HG03066 (cell line): ENCODE results near the gene SP2.

Source experiments
- ATAC-seq: cut with Tn5 transposase; IDR thresholded peaks from one replicate; pipeline ENCODE4 v1.9.1; 2021; ENCODE audit warnings: low read depth; ENCODE audit not compliant: unreplicated experiment

SP2 gene

DNA sequence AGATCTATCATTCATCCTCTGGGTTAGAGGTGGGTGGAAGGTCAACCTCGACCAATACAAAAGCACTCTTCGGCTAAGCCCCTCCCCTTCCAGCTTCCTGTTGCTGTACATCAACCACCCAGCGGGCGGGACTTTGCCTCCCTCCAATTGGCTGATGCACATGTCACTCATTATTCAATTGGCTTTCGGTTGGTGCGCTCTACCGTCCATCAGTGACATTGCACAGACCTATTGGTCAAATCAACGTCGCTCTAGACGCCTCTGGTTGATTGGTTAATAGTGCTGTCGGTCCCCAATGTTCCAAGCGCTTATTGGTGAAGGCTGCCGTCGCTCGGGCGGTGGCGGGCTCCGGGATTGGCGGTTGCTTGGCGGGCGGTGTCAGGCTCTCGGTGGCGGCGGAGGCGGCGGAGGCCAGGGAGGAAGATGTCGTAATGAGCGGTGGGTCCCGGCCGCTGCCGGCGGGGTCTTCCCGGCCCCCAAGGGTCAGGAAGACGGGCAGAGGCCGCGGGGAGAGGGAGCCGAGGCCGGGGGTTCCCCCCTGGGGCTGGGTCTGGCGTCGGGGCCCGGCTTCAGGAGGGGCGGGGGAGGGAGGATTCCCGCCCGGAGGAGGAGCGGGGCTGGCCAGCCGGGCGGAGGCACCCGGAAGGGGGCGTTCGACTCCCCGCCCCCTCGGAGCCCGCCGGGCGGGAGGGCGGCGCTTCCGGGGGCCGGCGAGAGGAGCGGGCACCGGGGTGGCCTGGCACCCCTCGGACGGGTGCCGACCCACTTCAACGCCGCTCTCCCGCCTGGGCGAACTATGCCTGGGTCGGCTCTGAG lies at the start of gene SP2:
TSS of gene SP2 (plus strand) at position 381 of the 816 bp plus-strand sequence. CDS start at position 432, 51 bp downstream.
- peak; percentile 92 for ATAC-seq

DNA sequence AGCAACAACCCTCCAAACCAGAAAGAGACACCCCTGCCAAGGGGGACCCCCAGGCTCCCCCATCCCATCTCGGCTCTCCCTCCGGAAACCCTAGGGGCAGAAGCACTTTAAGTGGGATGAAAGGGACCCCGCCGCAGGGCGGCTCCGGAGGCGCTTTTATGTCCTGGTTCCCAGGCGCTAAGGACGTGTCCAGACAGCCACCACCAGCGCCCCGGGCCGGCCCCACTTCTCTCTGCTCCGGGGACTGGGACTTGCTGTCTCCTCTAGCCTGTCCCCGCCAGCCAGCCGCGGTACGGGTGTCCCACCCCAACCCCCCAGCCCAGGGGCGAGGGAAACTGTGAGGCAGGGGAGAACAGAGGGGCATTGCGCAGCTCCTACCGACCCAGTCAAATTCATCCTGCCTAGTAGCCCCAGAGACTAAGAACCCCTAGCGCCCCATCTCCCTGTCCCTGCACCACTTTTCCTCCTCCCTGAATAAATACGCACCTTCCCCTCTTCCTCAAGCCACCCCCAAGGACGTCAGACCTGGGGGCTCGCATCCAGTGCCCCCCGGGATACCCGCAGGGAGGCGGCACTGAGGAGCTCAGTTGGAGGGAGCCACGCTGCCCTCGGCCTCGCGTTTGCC lies 49.2 kb upstream of the SP2 start:
- no peak for ATAC-seq

DNA sequence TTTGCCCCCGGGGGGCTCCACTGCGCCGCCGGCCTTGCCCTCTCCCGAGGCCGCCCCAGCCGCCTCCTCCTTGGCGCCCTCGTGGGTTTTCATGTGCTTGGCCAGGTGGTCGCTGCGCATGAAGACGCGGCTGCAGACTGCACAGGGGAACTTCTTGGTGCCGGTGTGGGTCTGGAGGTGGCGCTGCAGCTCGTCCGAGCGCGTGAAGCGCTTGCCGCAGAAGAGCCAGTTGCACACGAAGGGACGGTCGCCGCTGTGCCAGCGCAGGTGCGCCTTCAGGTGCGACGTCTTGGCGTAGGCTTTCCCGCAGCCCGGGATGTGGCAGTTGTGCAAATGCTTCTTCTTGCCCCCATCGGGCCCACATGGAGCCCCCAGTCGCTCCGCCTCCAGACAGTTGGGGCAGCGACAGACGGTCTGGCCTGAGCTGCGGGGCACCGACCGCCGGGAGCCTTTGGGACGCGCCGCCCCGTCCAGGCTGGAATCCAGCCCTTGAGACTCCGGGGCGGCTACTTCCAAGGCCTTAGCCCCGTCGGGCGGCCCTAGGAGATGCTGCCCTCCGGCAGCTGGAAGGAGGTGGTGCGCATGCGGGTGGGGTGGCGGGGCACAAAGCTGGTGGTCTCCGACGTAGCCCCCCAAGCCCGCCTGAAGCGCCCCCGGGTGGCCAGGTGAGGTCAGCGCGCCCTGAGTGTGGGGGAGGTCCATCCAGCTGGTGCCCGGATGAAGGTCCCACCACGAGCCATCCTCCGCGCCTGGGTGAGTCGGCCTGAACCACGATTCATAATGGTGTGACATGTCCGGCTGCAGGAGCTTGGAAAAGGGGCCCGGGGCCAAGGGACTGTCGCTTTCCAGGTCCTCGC lies 48.5 kb upstream of the SP2 start:
- ATAC-seq = no peak

DNA sequence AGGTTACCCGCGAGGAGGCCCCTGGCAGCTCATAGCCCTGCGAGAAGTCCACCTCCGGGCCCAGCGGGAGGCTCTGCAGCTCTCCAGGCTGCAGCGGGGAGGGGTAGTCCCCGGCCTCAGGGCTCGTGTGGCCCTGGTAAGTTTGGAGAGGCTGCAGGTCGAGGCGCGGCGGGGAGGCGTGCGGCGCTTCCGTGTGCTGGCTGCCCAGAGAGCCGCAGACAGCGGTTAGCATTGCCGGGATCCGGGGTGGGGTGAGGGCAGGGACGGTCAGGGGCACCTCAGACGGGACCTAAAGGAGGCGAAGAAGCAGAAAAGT lies 47.9 kb upstream of the SP2 start:
- ATAC-seq = no peak

DNA sequence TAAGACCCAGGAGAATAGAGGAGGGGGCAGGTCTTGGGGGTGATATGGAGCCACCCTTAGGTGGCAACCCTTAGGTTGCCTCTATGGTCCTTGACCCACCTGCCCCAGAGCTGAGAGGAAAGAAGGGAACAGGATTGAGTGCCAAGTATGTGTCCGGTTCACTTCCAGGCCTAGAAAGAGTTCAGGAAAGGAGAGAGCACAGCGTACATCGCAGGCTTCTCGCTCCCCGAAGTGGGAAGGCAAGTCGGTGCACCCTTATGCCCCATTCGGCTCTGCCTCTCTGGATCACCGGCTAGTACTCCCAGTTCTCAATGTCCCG lies 45.7 kb upstream of the SP2 start:
- ATAC-seq = no peak

DNA sequence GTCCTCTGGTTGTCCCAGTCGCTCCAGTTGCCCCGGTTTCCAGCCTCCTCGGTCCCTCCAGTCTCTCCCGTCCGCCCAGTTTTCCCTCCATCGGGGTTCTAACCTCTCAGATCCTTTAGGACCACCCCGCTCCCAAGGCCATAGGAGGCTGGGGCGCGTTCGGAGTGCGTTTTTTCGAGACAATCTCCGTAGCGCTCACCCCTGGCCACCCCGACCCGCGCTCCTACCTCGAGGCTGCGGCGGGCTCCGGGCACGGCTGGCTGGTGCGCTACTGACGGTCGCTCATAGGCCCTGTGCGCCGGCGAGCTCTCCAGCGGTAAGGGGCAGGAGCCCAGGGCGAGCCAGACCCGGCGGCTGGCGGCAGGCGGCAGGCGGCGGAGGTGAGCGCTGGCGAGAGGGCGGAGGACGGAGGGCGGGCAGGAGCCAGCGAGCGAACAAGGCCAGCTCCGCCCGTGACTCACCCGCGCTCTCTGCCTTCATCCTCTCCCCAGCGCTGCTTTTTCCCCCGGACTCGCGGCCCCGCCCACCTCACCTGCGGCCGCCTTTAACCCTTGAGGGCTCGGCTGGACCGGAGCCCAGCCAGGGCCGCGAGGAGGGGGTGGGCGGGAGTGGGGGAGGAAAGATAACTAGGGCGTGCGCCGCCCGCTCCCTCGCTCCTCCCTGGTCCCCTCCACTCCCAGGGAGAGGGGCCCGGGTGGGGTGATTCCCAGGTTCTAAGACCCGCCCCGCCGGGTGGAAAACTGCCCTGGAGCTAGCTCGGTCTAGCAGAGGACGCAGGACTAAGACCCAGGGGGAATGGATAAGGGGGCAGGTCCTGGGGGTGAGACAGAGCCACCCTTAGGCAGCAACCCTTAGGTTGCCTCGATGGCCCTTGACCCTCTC lies 45.1 kb upstream of the SP2 start, which contains the start of gene SP6:
TSS of gene SP6 (minus strand) at position 472 of the 882 bp plus-strand sequence. CDS start 2,734 bp downstream, outside the sequence.
- ATAC-seq = no peak

DNA sequence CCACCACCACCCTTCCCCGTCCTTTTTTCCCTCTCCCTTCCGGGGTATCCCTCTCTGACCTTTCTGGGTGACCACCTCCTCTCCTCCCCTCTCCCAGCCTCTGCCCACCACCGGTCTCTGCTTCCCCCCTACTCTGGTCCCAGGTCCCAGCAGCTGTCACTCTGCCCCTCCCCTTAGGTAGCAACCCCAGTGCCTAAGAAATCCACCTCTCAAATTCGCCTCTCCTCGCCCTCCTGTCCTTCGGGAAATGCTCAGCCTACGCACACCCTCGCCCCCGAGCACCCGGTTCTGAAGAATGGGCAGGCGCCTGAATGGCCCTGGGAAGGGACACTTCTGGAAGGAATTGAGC lies 44.3 kb upstream of the SP2 start:
- ATAC-seq = no peak

DNA sequence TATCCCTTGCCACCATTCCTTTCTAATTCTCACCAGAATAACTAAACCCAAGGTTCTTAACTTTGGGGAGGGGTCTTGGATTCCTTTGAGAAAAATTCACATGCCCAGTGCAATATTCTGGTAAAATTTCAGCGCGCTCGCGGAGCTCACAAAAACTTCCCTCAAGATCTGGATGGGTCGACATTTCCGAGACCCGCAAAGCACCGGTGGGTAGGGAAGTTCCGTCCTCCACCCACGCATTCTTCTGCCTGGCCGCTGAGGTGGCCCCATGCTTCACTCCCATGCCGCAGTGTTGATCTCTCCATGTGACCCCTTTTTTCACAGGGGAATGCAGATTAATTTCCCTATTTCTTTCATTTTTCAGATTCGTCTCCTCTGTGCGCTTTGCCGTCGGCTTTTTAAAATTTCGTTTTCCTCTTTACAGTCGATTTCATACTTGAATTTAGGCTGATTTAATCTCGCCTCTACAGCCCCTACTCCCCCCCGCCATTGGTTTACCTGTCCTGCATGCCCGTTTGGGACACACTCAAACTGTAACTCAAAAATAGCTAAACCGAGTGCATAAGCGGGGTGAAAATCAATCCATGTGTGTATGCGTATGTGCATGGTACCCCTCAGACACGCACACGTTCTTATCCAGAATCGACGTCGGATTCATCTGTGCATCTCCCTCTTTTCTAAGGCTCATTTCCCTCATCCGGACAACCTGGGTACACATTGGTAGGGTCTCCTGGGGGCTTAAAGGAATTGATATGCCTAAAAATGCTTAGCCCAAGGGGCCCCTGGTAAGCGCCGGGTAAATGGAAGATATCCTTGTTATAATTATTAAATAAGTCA lies 43.7 kb upstream of the SP2 start:
- no peak for ATAC-seq

DNA sequence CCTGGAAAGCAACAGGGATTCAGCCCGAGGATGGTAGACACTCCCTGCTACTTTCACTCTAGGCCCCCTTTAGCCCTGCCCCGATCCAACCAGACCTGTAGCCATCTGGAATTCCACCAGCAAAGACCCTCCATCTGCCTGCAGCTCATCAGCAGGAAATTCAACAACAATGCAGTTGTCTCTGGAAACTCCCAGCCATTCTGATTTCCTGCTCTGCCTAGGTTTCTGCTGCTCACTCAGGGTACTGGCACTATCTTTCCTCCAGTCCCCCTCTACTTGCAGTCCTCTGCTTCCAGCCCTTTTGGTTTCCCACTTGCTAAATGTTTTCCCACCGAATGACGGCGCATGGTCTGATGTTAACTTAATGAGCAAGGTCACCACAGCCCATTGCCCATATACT lies 42.4 kb upstream of the SP2 start:
- ATAC-seq = no peak

DNA sequence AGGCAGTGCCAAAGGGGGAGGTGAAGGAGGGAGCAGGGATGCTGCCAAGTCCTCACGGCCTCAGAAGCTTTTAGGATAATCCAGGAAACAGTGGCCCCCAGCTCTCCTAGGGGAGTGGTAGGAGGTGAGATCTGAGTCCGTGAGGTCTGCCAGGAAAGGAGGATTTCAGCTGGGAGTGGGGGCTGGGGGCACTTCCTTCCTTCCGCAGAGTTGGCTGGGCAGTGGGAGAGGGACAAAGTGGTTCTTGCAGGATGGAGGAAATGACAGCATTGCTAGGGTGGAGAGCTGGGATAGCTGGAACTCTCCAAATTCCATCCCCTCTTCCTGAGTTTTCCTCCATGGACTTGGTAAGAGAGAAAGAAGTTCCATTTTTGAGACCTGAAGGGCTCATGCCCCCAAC lies 40.3 kb upstream of the SP2 start:
- ATAC-seq = no peak

DNA sequence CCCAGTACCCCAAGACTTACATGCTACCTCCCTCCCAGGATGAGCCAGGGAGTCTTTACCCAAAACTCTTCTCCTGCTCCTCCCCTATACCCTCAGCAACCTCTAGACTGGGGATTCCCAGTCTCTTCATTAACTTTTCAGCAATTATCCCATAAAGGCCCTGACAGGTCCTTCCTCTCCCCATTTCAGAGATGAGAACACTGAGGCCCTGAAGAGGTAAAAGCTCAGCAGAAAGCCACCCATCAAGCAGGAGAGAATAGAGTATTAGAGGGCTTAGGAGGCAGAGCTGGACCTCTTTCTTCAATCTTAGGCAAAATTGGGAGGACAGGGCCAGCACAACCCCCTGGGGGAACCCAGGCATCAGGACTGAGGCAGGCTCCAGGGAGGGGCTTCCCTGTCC lies 39.2 kb upstream of the SP2 start:
- no peak for ATAC-seq

DNA sequence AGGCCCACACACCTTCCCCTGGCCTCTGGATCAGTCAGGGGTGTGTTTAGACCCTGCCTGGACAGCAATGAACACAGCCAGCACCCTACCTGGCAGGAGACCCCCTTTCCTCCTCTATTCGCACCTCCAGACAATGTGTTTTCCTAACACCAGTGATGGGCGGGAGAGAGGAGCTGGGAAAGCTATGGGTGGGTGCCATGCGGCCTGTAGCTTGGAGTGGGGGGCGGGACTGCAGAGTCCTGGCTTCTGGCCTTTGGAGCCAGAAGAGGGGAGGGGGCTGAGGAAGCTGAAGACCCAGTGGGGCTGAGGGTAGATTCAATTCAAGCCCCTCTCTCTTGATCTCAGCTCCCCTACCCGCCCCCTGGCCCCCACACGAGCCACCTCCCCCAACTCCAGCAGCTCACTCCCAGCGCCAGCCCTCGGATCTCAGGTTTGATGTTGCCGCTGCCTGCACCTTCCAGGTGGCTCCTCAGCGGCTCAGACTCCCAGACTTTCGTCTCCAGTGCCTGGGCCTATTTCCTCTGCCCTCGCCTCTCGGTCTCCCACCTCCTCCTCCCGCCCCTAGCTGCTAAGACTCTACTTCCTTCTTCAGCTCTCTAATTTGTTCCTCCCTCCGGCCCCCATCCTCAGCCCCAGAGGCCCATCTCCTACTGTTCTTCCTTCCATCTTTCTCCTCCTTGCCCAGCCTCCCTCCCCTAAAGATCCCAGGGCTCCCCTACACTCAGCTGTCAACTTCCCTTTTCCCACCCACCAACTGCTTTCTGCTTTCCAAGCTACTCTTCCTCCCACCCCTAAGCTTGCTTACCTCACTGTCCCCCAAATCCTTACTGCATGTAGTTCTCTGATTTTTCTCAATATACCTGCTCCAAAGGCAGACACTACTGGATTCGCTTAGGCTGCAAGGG lies 38.2 kb upstream of the SP2 start:
- ATAC-seq = no peak

DNA sequence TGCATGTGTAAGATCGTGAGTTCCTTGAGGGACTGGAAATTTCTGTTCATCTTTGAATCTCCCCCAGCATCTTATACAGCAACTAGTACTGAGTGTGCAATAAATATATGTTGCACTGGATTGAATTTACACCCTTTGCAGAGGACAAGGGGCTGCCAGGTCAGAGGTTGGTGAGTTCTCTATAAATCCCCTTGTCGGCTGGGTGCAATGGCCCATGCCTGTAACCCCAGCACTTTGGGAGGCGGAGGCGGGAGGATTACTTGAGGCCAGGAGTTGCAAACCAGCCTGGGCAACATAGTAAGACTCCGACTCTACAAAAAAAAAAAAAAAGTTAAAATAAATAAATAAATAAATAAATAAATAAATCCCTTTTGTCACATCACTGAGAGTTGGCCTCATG lies 35.6 kb upstream of the SP2 start:
- ATAC-seq = no peak

DNA sequence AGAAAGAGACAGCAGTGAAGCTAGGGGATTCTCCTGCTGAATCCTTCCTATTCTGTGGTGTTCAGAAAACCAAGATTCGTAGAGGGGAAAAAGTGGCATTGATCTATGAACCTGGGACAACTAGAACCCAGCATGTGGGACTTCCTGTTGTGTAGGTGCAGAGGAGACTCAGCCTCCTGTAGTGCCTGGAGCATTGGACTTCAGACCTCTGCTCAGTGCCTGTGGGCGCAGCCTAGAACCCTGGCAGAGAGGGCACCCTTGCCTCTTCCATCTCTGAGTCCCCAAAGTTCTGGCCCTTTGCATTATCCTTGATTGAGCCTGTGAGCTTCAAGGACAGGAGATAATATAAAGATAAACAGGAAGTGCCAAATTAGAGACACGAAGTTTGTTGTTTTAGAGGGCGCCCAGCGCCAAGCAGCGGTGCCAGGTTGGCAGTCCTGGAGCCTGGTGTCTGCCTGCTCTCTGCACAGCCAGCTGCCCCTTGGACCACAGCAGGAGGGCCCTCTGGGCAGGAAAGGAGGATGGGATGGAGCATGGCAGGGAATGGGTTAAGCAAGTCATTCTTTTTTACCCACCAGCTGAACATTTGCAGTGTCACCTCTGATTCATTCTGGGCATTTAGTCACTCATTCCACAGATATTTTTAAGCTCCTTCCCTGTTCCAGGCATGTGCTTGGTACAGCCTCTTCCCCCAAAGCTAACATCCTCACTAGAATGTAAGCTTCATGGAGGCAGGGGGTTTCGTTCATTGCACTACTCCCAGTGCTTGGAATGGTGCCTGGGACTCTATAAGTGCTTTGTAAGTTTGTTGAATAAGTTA lies 33.2 kb upstream of the SP2 start:
- no peak for ATAC-seq

DNA sequence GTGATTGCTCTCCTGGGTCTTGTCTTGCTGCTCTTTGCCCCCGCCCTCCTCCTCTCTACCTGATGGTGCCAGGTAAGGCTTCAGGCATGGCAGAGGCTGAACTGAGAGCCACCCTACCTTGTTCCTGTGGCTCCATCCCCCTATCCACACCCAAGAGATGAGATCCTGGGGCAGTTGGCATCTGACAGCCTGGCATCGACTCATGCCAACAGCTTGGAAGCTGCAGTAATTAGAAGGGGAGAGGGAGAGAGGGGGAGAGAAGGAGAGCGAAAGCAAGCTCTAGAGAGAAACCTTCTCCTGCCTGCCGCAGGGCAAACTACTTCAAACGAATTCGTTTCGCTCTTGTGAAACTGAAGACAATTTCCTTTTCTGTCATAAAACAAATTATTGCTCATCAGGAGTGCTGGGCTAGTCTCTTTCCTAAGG lies 31.2 kb upstream of the SP2 start:
- no peak for ATAC-seq

DNA sequence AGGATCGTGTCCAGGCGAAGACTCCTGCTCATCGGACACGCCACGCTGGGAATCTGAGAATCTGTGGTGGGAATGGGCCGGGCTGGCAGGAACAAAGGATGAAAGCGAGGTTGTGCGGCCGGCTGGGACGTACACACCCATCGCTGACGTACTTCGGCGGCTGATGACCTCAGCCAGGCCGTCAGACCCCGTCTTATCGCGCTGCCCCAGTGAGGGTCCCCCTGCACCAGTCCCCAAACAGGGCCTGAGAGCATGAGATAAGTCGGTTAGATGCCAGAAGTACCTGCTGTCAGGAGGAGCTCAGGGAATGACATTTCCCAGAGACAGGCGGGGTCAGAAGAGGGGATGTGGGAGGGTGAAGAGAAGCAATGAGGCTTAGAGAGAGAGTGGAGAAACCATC lies 29.1 kb upstream of the SP2 start:
- no peak for ATAC-seq

DNA sequence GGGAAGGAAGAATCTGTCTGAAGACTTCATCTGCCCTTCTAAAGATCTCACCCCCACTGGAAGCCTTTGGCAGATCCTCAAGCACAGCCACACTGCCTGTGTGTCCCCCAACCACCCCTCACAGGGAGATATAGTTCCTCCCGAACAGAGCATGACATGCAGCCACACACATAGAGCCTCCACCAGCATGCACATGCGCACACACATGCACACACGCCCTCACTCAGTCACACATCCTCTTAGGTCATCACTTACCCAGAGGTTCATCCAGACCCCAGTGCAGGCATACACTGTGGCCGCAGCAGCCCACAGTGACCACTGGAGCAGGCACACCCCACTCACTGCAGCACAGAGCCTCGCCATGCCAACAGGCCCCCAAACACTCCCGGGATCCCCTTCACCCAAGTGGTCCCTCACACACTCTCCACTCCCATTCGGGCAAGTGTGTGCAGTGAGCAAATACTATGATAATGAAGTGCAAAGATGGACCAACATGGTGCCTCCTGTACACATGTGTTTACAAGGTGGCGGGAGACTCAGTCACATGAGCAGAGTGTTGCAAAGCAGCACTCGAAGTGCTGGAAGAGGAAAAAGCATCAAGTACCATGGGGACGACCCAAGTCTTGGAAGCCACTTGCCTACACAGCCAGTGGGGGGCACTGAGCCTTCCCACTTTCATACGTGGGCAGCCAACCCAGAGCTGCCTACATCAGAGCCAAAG lies 28.1 kb upstream of the SP2 start:
- no peak for ATAC-seq
